Glomerular endothelial cell (primary cell): ENCODE results near the gene CEP20. TPM values are rescaled to one million over a fixed set of nuclear protein-coding genes. Genes with fewer than 3 reads are reported as not detected.

Source experiments
- DNase-seq: peaks from one replicate; pipeline ENCODE4 v3.0.0-alpha.2; 2011; ENCODE audit warnings: low read depth, low spot score; ENCODE audit errors: extremely low read depth
- total RNA-seq: library from RNA; depleted of rRNA; stranded (reverse); fragments of >200 nt; gene quantifications from 2 replicates; pipeline ENCODE4 v1.2.3, GENCODE V29; 2015

The CEP20 gene
- total RNA-seq, 1 donor from 2014 or later = 22.4 TPM

DNA sequence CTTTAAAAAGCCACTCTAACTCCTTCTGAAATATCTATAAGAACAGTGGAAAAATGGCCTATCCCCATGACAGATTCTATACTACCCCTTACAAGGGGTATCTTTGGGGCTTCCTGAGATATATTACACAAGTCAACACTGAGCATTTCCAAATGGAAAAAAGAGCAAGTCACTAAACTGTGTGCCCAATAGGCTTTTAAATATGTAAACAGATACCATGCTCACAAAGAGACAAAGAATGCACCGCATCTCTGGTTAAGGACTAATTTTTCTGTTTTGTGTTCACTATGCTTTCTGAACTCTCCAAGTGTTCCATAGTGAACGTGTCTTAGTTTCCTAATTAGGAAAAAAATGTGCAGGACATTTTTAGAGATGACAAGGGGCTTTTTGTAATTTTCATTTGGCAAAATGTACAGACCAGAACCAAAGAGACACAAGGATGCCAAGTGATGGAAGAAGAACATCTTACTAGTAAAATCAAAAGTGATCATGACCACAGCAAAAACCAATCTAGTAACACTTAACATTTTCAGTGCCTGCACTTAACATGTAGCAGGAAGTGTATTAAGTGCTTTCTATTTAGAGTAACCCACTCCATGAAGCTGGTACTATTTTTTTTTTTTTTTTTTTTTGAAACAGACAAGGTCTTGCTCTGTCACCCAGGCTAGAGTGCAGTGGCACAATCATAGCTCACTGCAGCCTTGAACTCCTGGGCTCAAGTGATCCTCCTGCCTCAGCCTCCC is 53.1 kb downstream of the CEP20 start:
- no peak for DNase-seq

DNA sequence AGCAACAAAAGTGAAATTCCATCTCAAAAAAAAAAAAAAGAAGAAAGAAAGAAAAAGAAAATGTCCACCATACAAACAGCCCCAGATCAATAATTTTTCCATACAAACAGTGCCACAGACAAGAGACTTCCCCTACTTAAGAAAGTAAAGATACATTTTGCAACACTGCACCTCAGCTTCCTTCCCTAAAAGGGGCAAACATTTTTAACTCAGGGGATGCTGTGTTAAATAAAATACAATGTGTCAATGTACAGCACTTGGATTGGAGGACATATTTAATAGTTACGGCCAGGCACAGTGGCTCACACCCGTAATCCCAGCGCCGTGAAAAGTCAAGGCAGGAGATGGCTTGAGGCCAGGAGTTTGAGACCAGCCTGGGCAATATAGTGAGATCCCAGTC is 53.9 kb downstream of the CEP20 start:
- DNase-seq = no peak

DNA sequence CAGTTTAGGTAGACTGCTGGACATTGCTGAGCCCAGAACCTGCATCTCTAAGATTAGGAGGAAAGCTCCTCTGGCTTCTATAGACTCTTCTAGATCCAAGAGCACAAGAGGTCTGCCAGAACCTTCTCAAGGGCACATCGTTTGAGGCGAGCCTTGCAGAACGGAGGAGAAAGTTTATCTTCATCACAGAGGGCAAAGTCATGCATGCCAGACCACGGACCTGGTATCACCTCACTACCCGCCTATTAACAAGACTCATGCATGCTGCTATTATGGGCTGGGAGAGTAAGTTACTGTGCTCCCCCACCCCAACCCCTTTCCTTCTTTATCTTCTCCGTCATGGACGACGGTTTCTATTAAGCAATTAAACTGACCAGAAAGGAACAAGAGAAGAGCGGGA is 54.9 kb downstream of the CEP20 start:
- no peak for DNase-seq

DNA sequence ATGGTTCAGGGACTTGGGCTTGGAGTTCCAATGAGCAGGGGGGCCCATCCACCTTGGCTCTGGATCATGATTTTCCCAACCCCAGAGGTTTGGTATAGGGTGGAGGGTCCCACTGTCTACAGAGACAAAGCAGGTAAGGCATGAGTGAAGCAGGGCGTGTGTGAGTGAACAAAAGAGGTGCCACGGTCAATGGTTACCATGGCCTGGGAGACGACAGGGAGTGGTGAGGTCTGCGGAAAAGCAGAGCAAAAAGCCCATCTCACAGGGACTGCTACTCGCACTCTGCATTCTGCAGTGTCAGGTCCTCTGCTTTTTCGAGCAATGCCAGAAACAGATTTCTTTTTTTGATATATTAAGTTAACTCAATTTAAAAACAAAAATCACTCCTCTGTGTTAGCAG is 56.2 kb downstream of the CEP20 start:
- DNase-seq = no peak

GRCh38 chr16:15830832-15831451 is 57.5 kb downstream of the CEP20 start:
- no peak for DNase-seq

GRCh38 chr16:15829460-15829859 is 58.9 kb downstream of the CEP20 start:
- no peak for DNase-seq

DNA sequence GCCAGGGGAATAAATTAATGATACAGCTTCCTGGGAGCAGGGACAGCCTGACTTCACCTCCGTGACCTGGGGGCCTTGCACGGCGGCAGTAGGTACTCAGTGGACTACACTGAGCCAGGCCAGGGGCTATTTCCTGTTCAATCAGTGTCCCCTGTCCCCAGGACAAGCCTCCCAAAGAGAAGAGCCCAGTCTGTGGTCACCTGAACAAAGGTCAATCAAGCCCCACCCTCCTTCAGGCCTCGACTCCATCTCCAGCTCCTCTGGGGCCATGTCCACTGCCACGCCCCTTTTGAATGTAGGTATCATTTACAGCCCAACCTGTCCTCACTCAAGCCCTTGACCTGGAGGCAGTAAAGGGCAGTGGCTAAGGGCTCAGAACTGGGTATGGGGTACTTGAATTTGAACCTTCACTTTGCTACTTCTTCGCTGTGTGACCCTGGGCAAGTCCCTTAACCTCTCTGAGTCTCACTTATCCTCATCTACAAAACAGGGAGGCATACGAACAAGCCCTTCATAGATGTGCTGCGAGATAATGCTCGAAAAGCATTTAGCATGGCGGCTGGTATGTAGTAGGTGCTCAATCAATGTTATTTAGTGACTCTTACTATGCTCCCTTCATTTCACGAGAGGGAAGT is 60.6 kb downstream of the CEP20 start:
- DNase-seq = no peak

DNA sequence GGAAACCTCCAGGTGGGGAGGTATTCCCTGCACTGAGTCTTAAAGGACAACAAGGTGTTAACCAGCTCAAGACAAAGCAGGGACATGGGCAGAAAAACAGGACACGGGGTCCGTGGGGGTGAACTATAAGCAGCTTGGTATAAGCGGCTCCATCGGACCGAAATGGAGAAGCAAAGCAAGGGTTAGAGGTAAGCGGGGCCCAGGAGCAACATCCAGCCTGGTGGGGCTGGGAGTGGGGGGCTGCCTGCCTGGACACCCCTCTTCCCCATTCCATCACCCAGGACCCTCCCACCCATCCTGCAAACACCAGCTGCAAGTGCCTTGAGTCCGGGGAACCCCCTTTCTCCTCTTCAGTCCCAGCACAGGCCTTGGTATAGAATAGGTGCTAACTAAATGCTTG is 61.1 kb downstream of the CEP20 start:
- DNase-seq = no peak

- no peak for DNase-seq
Observed at GRCh38 chr16:15825750-15826305, 62.6 kb downstream of the CEP20 start.

DNA sequence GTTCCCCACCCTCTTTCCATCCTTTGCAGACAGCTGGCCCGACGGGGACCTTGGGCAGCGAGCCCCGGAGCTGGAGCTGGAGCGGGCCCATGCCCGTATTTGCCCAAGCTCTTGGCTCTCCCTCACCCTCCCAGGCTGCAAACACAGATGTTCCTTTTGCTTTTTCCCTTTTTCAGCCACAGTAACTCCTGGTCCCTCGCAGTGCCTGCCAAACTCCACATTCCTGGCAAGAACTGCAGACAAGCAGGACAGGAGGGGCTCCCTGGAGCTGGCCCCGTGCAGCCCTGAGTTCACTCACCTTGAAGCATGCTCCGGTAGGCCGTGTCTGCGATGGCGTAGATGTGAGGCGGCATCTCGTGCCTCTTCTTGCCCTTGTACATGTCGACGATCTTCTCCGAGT is 65.4 kb downstream of the CEP20 start:
- no peak for DNase-seq

DNA sequence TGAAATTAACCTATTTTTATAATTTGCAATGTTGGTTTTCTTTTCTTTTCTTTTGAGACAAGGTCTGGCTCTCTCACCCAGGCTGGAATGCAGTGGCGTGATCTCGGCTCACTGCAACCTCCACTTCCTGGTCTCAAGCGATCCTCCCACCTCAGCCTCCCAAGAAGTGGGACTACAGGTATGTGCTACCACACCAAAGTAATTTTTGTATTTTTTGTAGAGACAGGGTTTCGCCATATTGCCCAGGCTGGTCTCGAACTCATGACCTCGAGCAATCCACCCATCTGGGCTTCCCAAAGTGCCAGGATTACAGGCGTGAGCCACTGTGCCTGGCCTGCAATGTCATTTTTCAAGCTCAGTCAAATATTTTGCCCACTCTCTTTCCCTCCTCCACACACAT is 67.6 kb downstream of the CEP20 start:
- no peak for DNase-seq

DNA sequence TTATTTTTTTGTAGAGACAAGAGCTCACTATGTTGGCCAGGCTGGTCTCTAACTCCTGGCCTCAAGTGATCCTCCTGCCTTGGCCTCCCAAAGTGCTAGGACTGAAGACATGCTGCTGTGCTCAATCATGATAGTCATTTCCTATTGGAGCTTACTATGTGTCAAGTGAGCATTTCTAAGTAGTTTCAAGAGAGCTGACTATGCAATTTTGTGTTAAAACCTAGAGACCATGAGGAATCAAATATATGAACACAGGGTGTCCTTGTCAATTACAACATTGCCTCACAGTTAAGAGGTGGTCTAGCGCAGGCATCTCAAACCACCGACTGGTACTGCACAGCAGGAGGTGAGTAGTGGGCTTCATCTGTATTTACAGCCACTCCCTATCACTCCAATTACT is 69.4 kb downstream of the CEP20 start:
- no peak for DNase-seq

DNA sequence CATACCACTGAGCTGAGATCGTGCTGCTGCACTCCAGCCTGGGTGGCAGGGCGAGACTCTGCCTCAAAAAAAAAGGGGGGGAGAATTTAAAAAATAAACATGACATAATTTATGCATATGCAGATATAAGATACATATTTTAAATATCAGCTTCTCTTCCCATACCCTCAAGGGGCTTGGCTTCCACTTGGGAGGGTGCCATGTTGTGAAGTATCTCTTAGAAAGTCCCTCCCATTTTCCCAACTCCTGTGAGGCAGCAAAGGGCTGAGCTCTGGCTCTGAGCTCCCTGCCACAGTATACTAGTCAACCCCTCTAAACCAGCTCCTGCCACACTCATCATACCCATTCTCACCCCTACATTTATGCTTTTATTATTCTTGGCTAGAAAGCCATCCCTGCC is 71.0 kb downstream of the CEP20 start:
- DNase-seq = no peak

DNA sequence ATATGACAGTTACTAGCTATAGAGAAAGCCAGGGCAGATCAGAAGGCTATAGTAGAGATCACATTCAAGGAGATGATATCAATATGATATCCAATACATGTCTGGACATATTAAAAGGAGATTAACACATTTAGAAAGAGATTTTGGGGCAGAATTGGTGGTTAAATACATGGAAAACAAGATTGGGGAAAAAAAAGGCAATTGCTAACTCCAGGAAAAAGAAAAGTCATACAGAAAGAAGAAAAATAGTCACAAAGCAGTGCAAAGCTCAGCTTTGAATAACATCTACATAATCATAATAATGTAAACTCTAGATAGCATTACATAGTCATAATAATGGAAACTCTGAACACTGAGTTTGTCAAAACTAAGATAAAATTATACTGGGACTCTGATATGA is 72.2 kb downstream of the CEP20 start:
- no peak for DNase-seq

Other genes with a start within 250 kb of the CEP20 start
- gene MARF1, start 245.4 kb downstream of the CEP20 start, total RNA-seq = 19.1 and 25.4 TPM in 2 replicates
- 44.1 and 50.6 TPM in 2 replicates for gene NDE1, start 238.4 kb downstream of the CEP20 start, total RNA-seq
- not detected in 2 replicates for gene MYH11, start 31.6 kb downstream of the CEP20 start, total RNA-seq
- gene ABCC1, start 61.0 kb upstream of the CEP20 start, total RNA-seq = 39.5 and 77.9 TPM in 2 replicates